ENCODE data around the gene SCAI.
"Not testable (repeated sequence)": the region's sequence is repeated elsewhere in the genome, so short reads cannot be mapped to it uniquely, and the experiment has no call there.

SCAI gene

DNA sequence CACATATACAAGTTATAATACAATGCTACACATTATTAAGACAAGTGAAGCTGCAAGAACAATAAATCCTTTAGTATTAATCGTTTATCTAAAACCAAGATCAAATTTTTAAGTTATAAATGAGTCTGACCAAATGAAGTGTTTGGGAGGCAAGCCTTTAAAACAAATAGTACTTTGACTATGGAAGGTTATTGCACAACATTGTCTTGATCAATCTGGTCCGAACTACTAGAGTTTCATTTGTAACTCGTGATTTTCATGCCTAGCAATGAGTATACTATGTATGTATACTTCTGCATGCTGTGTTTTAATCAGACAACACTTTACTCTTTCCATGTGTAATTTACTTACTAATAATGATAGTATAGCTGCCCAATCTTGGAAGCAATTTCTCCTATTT, 115.3 kb downstream of the SCAI start:
- no peak for DNase-seq (ENCODE audit: low spot score)

DNA sequence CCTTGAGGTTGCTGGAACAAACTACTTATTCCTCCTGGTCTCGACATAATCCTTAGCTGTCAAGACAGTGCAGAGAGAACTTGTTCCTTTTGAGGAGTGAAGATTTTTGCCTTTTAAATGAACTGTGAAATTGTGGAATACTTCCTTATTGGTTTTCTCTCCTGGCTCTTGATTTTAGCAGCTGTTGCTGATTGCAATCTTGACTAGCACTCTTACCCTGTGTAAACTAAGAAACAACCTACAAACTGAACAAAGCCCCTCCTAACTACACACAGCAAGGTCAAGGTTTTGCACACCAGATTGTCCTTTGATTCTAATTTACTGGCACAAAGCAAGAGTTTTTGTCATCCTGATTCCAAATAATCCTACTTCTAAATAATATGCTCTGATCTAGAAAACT, 118.4 kb downstream of the SCAI start:
- no peak for DNase-seq (ENCODE audit: low spot score)

DNA sequence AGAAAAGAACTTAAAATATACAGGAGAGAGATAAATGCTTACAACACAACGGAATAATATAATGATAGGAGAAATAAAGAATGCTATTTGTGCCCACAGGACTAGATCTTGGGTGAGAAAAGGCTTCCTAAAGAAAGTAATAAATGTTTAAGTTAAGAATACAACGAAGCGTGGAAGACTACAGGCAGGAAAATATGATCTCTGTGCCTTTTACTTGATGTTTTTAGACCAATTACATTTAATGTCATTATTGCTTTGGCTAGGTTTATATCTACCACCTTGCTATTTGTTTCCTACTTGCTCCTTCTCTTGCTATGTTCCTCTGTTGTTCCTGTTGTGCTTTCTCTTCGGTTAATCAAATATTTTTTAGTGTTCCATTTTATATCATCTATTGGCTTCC, 122.3 kb downstream of the SCAI start:
- DNase-seq (ENCODE audit: low spot score), result no peak

DNA sequence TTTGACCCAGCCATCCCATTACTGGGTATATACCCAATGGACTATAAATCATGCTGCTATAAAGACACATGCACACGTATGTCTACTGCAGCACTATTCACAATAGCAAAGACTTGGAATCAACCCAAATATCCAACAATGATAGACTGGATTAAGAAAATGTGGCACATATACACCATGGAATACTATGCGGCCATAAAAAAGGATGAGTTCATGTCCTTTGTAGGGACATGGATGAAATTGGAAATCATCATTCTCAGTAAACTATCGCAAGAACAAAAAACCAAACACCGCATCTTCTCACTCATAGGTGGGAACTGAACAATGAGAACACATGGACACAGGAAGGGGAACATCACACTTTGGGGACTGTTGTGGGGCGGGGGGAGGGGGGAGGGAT, 127.7 kb downstream of the SCAI start:
- not testable (repeated sequence) for DNase-seq (ENCODE audit: low spot score)

DNA sequence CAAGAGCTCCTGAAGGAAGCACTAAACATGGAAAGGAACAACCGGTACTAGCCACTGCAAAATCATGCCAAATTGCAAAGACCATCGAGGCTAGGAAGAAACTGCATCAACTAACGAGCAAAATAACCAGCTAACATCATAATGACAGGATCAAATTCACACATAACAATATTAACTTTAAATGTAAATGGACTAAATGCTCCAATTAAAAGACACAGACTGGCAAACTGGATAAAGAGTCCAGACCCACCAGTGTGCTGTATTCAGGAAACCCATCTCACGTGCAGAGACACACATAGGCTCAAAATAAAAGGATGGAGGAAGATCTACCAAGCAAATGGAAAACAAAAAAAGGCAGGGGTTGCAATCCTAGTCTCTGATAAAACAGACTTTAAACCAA, 131.3 kb downstream of the SCAI start:
- not testable (repeated sequence) for DNase-seq (ENCODE audit: low spot score)

DNA sequence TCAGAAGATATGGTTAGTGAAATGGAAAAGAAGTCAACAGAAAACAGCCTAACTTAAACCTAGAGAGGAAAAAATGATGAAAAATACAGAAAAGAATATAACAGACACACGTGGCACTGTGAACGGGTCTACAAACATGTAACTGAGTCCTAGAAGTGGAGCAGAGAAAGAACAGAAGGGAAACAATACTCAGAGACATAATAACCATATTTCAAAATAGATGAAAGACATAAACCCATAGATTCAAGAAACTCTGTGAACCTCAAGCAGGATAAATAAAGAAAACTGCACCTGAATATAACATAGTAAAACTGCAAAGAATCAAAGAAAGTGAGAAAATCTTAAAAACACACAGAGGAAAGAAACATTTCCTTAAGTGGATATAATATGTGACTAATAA, 134.7 kb downstream of the SCAI start:
- no peak for DNase-seq (ENCODE audit: low spot score)

DNA sequence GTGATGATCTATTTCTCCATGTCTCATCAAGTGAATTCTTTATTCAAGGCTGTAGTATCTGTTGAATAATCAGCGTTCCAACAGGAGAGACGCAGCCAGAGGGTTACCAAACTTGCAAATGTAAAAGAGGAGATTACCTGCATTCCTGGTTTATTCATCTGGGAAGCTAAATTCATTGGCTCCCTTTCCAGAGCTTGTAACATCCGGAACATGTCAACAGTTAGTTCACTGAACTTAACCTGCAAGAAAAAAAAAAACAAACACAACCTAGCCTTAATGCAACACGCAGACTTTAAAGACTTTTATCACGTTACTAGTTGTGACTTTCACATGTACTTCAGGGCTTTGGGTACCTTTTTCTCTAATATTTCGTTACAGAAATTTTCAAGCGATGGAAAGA, 140.0 kb downstream of the SCAI start:
- DNase-seq (ENCODE audit: low spot score), result no peak

DNA sequence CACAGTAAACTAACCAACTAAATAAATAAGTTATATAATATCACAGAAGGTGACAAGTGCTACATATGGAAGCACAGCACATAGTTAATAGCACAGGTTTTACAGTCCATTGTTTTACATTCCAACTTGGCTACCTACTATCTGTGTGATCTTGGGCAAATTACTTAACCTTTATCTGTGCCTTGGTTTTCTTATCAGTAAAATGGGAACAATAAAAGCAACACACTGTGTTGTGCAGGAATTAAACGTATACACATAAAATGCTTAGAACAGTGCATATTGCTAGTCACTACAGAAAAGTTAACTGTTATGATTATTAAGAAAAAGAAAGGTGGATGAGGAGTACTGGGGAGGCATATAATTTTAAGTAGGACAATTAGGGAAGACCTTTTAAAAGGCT, 159.6 kb downstream of the SCAI start:
- no peak for DNase-seq (ENCODE audit: low spot score)

DNA sequence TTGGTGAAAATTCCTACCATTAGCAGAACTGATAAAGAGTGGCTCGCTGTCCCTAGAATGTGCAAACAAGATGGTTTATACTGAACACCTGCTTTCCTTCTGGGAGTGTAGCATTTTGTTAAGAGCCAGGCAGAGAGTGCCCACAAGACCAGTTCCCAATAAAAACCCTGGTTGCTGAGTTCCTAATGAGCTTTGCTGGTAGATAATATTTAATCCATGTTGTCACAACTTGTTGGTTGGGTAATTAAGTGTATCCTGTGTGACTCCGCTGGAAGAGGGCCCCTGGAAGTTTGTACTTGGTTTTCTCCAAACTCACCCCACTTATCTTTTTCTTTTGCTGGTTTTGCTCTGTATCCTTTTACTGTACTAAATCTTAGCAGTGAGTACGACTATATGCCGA, 162.9 kb downstream of the SCAI start:
- DNase-seq (ENCODE audit: low spot score), result no peak

DNA sequence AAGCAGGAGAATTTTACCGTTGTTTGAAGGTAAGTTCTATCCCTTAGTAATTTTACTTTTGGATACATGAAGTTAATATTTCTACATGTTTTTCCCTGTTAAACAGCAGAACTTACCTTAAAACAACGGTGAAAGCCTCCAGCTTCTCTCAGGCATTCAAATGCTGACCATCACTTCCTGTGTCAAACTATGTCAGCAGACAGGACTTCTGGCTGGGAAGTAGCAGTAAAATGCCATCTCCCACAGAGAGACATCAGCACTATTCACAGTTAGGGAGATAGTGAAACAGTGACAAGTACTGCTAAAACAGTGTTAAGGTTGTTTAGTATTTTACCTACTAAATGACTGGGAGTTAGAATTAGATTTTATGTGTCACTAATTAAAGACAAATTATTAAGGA, 168.2 kb downstream of the SCAI start:
- no peak for DNase-seq (ENCODE audit: low spot score)

DNA sequence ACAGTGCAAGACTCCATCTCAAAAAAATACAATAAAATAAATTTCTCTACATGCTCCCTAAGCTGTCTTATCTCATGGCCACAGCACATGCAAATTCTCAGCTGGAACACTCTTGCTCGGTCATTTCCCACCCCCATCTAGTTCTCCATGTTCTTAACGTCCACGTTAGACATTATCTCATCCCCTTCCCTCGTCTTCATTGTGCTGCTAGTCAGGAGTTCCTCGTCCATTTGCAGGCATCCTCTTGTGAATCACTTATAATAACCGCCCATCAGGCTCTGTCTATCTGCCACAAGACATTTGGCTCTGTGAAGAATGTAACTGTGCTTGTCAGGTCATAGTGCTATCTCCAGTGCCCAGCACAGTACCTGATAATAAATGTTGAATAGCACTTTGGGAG, 169.5 kb downstream of the SCAI start:
- DNase-seq (ENCODE audit: low spot score), result no peak

DNA sequence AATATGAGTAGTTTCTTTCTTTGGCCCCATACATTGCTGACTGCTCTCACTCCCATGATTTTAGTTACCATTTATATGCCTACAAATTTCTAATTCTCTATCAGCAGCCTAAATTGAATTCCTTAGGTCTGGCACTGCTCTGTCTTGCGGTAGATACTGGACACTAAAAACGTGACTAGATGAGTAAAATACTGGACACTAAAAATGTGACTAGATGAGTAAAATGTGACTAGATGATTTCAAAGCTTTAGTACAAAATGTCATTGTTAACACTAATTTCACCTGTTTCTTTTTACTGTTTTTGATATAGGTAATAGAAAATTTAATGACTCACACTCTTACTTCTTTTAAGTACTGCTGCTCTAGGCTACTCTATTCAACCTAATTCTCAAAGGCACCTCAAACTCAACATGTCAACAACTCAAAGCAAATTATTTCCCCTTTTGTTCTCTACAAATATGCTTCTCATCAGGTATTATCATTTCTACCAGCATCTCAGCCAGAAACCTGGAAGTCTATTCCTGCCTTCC, 171.0 kb downstream of the SCAI start:
- DNase-seq (ENCODE audit: low spot score), result no peak

DNA sequence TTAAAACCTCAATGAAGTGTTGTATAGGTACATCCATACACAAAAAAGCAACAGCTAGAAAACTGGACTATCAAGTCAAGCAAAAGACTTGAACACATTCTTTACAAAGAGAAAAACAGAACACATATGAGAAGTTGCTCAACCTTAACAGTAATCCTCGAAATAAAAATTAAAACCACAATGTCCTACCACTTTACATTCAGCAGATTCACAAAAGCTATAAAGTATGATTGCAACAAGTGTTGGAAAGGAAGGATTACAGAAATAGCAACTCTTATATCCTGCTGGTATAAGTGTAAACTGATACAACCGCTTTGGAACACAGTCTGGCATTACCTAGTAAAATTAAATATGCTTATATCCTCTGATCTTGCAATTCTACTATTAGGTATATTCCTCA, 173.9 kb downstream of the SCAI start:
- no peak for DNase-seq (ENCODE audit: low spot score)

DNA sequence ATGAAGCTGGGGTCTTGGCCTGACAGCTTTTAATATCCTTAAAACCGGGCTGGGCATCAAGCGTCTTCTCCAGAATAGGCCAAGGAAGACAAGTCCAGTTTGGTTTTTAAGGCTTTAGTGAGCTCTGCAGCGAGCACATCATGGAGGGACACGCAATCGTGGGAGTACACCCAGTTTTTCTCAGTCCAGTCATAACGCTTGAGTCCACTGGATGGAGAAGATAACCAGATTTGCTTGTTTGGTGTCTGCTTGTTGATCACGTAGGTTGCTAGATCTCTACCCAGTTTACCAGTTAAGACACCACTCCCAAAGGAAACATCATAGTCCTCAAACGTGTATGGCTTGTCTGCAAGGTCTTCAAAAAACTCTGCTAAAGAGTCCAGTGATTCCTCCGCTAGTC, 175.1 kb downstream of the SCAI start:
- no peak for DNase-seq (ENCODE audit: low spot score)

DNA sequence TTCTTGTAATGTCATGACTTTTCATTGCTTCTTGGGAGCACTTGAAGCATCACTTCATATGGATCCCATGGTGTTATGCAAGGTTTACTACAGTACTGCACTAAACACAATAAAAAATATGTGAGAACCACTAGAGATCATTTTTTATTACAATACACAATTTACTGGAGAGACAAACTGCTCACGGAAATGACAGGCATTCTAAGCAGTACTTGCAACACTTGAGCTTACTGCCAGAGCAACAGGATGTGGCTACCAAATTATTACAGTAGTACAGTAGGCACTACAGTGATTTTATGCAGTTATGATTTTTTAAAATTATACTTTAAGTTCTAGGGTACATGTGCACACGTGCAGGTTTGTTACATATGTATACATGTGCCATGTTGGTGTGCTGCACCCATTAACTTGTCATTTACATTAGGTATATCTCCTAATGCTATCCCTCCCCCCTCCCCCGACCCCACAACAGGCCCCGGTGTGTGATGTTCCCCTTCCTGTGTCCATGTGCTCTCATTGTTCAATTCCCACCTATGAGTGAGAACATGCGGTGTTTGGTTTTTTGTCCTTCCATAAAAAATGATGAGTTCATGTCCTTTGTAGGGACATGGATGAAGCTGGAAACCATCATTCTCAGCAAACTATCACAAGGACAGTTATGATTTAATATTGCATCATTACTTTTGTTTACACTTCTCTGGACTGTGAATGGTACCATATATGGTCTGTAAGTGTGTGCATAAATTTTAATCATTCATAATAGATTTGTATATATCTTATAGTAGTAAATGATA, 177.4 kb downstream of the SCAI start:
- DNase-seq (ENCODE audit: low spot score), result not testable (repeated sequence)

DNA sequence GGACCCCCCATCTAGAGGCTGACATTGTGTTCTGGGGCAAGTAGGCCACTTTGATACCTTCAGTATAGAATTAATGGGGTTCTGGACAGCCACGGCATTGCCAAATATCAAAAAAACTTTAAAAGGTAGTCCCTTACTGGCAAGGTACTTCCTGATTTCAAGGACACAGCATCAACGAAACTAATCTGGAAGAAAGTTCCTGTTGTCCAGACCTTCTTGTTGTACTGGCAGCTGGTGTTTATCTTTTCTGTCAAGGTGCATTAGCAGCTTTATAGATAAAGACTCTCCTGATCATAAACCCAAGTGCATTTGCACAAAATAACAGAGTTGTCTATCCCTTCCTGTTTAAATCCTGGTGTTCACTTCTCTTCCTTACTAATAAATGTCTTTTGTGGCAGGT, 178.7 kb downstream of the SCAI start:
- peak; percentile 16 for DNase-seq (ENCODE audit: low spot score)

DNA sequence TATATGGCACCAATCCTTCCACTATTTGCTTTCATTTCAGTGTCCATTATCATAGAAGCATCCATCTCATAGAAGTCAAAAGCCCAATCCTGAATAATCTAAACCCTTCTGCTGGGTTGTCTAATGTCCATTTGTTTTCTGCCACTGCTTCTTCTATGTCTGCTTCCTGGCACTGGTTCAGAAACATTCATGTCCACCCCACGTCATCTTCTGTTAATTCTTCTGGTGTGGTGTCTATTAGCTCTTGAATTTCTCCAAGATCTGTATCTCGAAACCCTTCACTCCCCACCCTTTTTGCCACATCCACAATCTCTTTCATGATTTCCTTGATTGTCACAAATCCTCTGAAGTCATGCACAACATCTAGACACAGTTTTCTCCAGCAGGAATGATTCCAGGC, 179.3 kb downstream of the SCAI start:
- DNase-seq (ENCODE audit: low spot score), result no peak

DNA sequence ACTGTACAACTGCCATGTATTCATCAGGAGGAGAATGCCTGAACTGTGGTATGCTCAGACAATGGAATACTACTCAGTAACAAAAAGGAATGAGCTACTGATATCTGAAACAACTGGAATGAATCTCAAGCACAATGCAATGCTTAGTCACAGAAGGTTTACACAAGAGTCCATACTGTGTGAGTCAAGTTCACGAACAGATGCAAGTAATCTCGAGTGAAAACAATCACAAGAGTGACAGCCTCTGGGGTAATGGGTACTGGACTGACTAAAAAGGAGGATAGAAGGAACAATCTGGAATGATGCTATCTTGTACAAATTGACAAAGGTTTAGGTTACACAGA, 182.9 kb downstream of the SCAI start:
- DNase-seq (ENCODE audit: low spot score), result no peak

DNA sequence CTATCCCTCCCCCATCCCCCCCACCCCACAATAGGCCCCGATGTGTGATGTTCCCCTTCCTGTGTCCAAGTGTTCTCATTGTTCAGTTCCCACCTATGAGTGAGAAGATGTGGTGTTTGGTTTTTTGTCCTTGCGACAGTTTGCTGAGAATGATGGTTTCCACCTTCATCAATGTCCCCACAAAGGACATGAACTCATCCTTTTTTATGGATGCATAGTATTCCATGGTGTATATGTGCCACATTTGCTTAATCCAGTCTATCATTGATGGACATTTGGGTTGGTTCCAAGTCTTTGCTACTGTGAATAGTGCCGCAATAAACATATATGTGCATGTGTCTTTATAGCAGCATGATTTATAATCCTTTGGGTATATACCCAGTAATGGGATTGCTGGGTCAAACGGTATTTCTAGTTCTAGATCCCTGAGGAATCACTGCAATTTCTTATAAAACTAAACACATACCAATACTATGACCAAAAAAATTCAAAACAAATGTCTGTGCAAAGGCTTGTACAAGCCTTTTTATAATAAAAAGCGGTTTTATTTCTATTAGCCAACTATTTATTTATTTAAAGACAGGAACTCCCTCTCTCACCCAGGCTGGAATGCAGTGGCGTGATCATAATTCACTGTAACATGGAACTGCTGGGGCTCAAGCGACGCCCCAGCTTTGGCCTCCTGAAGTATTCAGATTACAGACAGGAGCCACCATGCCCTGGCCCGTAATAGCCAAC, 183.5 kb downstream of the SCAI start:
- not testable (repeated sequence) for DNase-seq (ENCODE audit: low spot score)

DNA sequence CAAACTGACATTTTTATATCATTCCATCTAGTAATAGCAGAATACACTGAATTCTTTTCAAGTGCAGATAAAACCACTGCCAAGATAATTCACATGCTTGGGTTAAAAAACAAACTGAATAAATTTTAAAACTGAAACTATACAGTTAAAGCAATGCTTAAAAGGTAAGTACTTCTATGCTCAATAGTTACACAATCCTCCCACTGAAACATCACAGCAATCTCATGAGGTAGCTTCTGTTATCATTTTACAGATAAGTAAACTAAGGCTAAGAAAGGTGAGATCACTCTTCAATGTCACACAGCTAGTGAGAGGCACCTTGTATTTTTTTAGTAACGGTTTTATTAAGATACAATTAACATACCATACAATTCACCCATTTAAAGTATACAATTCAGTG, 189.1 kb downstream of the SCAI start:
- no peak for DNase-seq (ENCODE audit: low spot score)

DNA sequence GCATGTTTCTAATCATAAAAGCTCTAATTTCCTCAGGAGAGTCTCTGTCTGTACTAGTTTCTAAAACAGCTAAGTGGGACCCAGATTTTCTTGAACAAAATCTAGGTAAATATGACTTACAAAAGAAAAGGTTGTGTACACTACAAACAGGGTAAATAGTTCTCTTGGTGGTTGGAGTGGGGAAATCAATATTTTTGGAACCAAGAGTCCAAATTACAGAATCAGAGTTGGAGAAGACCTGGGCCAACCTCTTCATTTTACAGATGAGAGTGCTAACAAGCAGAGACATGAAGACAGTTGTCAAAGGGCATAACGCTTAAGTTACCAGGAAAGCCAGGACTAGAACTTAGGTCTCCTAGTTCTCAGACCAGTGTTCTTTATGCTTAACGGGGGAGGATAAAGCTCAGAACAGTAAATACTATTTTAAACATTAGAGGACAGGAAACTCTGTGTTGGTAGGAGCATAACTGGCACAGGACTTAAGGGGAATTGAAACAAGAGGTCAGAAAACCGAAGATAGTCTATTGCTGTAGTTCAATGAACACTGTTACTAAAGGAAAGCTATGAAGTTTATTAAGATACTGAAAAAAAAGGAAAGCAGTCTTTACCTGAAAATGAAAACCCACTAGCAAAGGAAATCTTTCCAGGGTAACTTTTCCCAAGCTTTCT, 193.1 kb downstream of the SCAI start:
- DNase-seq (ENCODE audit: low spot score), result no peak

DNA sequence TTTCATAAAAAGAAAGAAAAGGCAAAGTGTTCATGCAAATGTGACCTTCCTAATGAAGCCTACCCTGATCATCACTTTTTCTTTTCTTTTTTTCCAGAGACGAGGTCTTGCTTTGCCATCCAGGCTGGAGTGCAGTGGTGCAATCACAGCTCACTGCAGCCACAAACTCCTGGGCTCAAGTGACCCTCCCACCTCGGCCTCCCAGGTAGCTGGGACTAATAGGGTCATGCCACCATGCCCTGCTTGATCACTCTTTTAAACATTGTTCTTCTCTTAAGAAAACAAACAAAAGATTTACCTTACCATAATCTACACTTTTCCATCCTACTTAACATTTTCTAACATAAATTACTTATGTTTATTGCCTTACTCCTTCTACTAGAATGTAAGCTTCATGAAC, 193.9 kb downstream of the SCAI start:
- DNase-seq (ENCODE audit: low spot score), result no peak

Data from SK-N-DZ (cell line).